Measurements from ENCODE around the gene TYW5. TPM values are rescaled to one million over a fixed set of nuclear protein-coding genes. Genes with fewer than 3 reads are reported as not detected.

Gene TYW5
- total RNA-seq, 1 donor from 2014 or later, result 7.6 TPM

Other genes with a start within 250 kb of the TYW5 start
- gene FTCDNL1, start 104.3 kb downstream of the TYW5 start, total RNA-seq, result 1.3 TPM in 1 of 2 replicates, not detected in the other
- gene C2orf69, start 44.2 kb downstream of the TYW5 start, total RNA-seq, result 8.0 and 9.7 TPM in 2 replicates
- 13.7 and 27.1 TPM in 2 replicates for gene MAIP1, start 91 bp upstream of the TYW5 start, total RNA-seq